Activated CD4-positive, CD25-positive, alpha-beta regulatory T cell treated with anti-CD3 and anti-CD28 coated beads, Interleukin-2, amount 50 U/mL, for 72 hours (primary cell): ENCODE measurements around the gene TXN.
"Not testable (repeated sequence)": the region's sequence is repeated elsewhere in the genome, so short reads cannot be mapped to it uniquely, and the experiment has no call there.

Experiments
- DNase-seq: peaks from one replicate; pipeline ENCODE4 v3.0.0; 2021

The TXN gene

GRCh38 chr9:110257097-110257841 lies 962 bp upstream of the TXN start:
- DNase-seq, result peak; percentile 42

GRCh38 chr9:110255463-110256379 lies 586 bp downstream of the TXN start:
- peak; percentile 59 for DNase-seq

DNA sequence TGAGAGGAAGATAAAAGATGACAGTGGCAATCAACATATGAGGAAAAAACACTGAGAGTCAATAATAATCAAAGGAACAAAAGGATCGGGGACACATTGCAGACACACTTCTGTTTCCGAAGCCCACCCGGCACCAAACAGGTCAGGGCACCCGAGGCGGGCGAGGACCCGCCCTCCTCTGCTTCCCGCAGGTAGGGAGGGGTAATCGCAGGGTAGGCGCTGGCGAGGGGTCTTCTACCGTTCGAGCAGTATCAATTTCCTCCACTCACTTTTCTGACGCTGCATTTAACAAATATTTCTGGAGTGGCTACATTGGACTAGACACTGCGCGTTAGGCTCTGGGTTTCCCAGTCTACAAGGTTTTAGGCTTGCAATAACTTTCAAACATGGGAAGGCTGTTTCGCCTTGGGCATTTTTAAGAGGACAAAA lies 1.3 kb downstream of the TXN start:
- DNase-seq, result no peak

- DNase-seq, result no peak
Observed at GRCh38 chr9:110254500-110254899, 1.8 kb downstream of the TXN start.

GRCh38 chr9:110252509-110253139 lies 3.7 kb downstream of the TXN start:
- DNase-seq, result no peak

DNA sequence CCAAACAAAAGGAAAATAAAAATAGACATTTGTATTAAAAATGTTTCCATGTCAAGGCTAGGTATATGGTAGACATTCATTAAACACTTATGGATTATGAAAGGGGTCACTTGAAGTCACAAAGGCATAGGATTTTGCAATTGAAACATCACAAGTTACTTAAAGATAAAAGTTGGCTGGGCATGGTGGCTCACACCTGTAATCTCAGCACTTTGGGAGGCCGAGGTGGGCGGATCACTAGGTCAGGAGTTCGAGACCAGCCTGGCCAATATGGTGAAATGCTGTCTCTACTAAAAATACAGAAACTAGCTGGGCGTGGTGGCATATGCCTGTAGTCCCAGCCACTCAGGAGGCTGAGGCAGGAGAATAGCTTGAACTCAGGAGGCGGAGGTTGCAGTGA lies 4.5 kb downstream of the TXN start:
- not testable (repeated sequence) for DNase-seq

DNA sequence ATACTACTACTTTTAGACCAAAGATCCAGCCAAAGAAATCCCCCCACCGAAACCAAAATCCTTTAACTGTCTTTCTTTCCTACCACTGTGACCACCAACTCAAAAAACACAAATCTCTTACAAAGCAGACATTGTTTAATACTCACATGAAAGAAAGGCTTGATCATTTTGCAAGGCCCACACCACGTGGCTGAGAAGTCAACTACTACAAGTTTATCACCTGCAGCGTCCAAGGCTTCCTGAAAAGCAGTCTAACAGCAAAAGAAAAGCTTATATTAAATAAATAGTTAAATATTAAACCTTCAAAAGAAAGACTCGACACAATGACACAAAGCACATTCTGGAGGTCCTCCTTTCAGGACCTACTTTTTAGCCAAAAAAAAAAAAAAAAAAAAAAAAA lies 5.1 kb downstream of the TXN start:
- no peak for DNase-seq

- DNase-seq, result no peak
Observed at GRCh38 chr9:110249603-110250002, 6.7 kb downstream of the TXN start.

- no peak for DNase-seq
Observed at GRCh38 chr9:110248361-110248760, 7.9 kb downstream of the TXN start.

DNA sequence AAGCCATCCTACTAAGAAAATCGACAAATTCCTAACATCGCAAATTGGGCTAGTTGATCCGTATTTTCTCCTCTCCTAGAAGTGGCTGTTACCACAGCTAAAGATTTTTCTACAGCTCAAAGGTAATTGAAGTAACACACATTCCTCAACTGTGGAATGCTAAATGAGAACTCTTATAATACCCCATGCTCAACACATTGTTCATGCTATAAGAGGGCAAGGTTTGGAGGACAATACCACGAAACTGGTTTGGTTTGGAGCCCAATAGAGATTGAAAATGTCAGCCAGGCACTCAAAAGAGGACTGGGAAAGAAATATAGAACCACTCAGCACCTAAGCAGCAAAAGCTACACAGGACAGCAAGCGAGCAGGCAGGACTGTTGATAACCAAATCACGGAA lies 10.1 kb downstream of the TXN start:
- DNase-seq, result no peak

- no peak for DNase-seq
Observed at GRCh38 chr9:110244616-110245015, 11.7 kb downstream of the TXN start.

GRCh38 chr9:110241858-110242321 lies 14.4 kb downstream of the TXN start:
- no peak for DNase-seq

DNA sequence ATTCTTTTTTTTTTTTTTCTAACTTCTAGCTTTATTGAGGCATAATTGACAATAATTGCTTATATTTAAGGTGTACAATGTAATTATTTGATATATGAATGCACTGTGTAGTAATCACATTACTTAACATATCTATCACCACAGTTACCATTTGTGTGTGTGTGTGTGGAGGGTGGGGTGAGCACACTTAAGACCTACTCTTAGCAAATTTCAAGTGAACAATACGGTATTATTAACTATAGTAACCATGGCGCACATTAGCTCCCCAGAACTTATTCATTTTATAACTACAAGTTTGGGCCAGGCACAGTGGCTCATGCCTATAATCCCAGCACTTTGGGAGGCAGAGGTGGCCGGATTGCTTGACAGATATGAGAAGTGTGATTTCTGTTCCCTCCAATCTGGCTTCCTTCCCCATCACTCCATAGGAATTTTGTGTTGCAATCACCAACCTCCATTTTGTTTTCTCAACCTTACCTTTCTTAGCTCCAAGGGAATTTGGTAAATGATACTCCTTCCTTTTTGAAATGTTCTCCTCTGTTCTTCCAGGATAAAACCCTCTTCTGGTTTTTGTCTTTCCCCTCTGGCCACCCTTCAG lies 14.9 kb downstream of the TXN start:
- DNase-seq, result no peak

GRCh38 chr9:110240198-110240597 lies 16.1 kb downstream of the TXN start:
- DNase-seq, result no peak

DNA sequence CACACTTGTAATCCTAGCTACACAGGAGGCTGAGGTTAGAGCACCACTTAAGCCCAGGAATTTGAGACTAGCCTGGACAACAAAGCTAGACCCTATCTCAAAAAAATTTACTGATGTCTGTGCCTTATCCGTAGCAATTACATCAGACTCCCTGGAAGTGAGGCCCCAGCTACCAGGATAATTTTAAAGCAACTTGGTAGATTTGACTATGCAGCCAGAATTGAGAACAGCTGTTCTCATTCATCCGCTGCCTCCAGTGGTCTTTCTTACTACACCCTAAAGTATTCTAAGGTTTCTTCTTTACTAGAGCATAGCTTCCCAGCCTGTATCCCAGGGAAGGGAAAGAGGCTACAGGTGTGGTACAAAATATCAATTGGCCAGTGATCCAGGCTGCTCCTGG lies 28.0 kb downstream of the TXN start:
- no peak for DNase-seq

DNA sequence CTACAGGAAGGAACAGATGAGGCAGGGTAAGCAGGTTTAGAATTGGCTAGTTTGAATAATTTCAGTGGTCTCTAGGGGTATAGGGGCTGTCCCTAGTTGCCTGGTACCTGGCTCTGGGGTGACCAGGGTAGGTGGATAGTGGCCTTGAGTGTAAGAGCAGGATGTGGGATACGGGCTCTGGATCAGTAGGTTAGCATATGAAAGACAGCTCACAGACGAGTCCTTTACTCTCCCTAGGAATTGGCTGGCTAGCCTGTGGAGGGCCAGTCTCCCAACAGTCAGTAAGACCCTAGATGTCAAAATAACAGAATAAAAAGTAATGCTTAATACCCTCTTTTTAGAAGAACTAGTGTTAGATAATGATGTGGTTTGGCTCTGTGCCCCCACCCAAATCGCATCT lies 31.7 kb downstream of the TXN start:
- DNase-seq, result no peak

DNA sequence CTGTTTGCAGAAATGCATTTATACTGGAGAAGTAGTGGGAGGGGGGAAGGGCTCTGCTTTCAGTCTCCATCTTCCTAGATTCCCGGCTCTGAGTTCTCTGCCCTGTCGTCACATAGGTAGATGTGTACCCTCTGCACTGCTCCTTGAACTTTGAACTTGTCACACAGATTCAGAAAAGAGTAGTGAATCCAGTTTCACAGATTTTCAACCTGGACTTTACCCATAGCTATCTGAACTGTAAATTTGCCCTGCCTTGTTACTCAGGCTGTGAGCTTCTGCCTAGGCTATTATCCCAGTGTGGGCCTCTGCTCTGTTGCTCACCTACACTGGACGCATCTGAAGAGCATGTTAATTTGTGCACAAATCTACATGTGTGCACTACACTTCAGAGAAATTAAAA lies 35.5 kb downstream of the TXN start:
- DNase-seq, result no peak

- no peak for DNase-seq
Observed at GRCh38 chr9:110217656-110218099, 38.6 kb downstream of the TXN start.

- DNase-seq, result no peak
Observed at GRCh38 chr9:110214586-110215355, 41.5 kb downstream of the TXN start.

- DNase-seq, result no peak
Observed at GRCh38 chr9:110214090-110214489, 42.2 kb downstream of the TXN start.

DNA sequence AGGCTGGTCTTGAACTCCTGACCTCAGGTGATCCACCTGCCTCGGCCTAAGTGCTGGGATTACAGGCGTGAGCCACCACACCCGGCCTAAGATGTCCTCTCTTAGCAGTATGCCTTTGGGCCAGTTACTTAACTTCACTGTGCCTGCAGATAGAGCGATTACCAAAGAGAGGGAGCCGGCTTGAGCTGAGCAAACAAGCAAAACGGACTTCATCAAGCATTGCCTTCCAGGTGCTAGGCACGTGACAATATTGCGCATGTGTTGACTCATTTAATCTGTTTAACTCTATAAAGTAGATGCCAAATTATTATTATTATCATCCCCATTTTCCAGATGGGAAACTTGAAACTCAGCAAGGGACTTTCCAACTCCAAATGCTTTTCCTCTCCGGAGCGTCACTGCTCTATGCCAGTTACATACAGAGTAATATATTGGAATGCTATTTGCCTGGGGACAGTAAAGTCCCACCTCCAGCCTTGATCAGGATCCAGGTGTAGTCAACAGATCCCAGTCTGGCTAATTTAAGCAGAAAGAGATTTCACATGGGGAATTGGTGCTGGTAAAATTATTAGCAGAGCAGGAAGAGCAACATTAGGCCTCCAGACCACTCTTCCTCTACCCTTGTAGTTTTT lies 42.8 kb downstream of the TXN start:
- DNase-seq, result no peak

- no peak for DNase-seq
Observed at GRCh38 chr9:110208031-110208430, 48.3 kb downstream of the TXN start, which contains the start of gene C9orf152. Gene C9orf152 (minus strand): TSS chr9:110208159. CDS start chr9:110207579, 580 bp downstream.
